Left ventricle myocardium inferior (tissue), 1 donor: ENCODE measurements around the gene RGL4. TPM values are rescaled to one million over a fixed set of nuclear protein-coding genes. Genes with fewer than 3 reads are reported as not detected.

Experiments
- DNase-seq: peaks from one replicate; pipeline ENCODE4 v3.0.0-alpha.2; 2020
- H3K27ac ChIP-seq: fragments of 200-600 bp; replicated peaks from 2 replicates; pipeline ENCODE4 v1.8.0; 2021
- H3K27me3 ChIP-seq: fragments of 200-600 bp; 2 replicates; pipeline ENCODE4 v1.8.0; 2021; ENCODE audit warnings: low read depth
- H3K36me3 ChIP-seq: fragments of 200-600 bp; 2 replicates; pipeline ENCODE4 v1.8.0; 2021
- H3K4me1 ChIP-seq: fragments of 200-600 bp; 2 replicates; pipeline ENCODE4 v1.8.0; 2021
- H3K4me3 ChIP-seq: fragments of 200-600 bp; 2 replicates; pipeline ENCODE4 v1.8.0; 2021; ENCODE audit warnings: mild to moderate bottlenecking, moderate library complexity
- H3K9me3 ChIP-seq: fragments of 200-600 bp; replicated peaks from 2 replicates; pipeline ENCODE4 v1.8.0; 2021
- CTCF ChIP-seq: fragments of 200-600 bp; IDR thresholded peaks from 2 replicates; pipeline ENCODE4 v1.8.0; 2021; ENCODE audit warnings: antibody characterized with exemption, mild to moderate bottlenecking, borderline replicate concordance
- intact Hi-C: fragments of 100-400 bp; cut with micrococcal nuclease; formaldehyde crosslinking; loops from one replicate; pipeline ENCODE4 v1.11.0; 2022
- total RNA-seq: library from RNA; stranded (reverse); fragmentation: NEBNext Ultra II Directional; extraction: Animal tissue kit (Norgen Biotek cat#: 25700); gene quantifications from one replicate; pipeline ENCODE4 v1.2.1, GENCODE V29; 2021
- donor health status: DM: no; HTN: yes; CAD: no; lungs with severe emphysema.

RGL4 gene
- total RNA-seq, 1 donor from 2014 or later: not detected

DNA sequence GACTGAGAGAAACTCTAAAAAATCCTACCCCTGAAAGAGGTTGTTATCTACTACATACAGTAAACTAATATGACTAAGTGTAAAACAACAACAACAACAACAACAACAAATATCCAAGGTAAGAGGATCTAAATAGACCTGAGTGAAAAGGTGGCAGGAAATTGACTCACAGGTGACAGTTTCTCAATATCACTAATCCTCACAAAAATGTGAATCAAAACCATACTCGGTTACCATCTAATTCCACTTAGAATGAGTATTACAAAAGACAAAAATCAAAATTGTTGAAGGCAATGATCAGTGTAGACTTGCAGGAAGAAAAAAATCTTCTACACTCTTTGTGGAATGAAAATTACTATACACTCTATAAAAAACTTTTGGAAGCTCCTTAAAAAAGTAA lies 17.5 kb downstream of the RGL4 start:
- no peaks in the 10 kb centered on the region for H3K4me1 ChIP-seq
- no peak overlapping the region for H3K4me3 ChIP-seq
- H3K36me3 ChIP-seq: peaks cover 99% of the 10 kb centered on the region
- no peaks in the 10 kb centered on the region for H3K9me3 ChIP-seq
- intact Hi-C loops: no loop called here
- no peak for TF ChIP-seq CTCF
- no peaks in the 10 kb centered on the region for H3K27me3 ChIP-seq
- no peak for DNase-seq
- H3K27ac ChIP-seq: no peak overlapping the region

GRCh38 chr22:23709107-23709506 lies 18.3 kb downstream of the RGL4 start:
- no peak for DNase-seq
- no peak for TF ChIP-seq CTCF
- H3K36me3 ChIP-seq: peaks cover 99% of the 10 kb centered on the region

GRCh38 chr22:23712256-23712655 lies 21.4 kb downstream of the RGL4 start:
- Histone ChIP-seq H3K4me1 (peaks cover 19% of the 10 kb centered on the region), H3K27me3 (no peaks in the 10 kb centered on the region), H3K27ac (no peak overlapping the region), H3K36me3 (peaks cover 76% of the 10 kb centered on the region), H3K4me3 (no peak overlapping the region), H3K9me3 (no peaks in the 10 kb centered on the region)
- TF ChIP-seq CTCF: no peak
- no peak for DNase-seq
- intact Hi-C loops: no loop called here

More at GRCh38 chr22:23709107-23709506, 18.3 kb downstream of the RGL4 start:
- Histone ChIP-seq H3K4me1 (no peaks in the 10 kb centered on the region), H3K4me3 (no peak overlapping the region), H3K9me3 (no peaks in the 10 kb centered on the region), H3K27me3 (no peaks in the 10 kb centered on the region), H3K27ac (no peak overlapping the region)
- intact Hi-C loops: no loop called here

GRCh38 chr22:23713696-23714595 lies 23.1 kb downstream of the RGL4 start:
- peaks cover 59% of the 10 kb centered on the region for H3K36me3 ChIP-seq
- no peaks in the 10 kb centered on the region for H3K27me3 ChIP-seq
- no peak for DNase-seq
- intact Hi-C loops: no loop called here
- H3K4me3 ChIP-seq: no peak overlapping the region
- H3K4me1 ChIP-seq: peaks cover 23% of the 10 kb centered on the region
- H3K27ac ChIP-seq: no peak overlapping the region
- H3K9me3 ChIP-seq: no peaks in the 10 kb centered on the region
- TF ChIP-seq CTCF: no peak

DNA sequence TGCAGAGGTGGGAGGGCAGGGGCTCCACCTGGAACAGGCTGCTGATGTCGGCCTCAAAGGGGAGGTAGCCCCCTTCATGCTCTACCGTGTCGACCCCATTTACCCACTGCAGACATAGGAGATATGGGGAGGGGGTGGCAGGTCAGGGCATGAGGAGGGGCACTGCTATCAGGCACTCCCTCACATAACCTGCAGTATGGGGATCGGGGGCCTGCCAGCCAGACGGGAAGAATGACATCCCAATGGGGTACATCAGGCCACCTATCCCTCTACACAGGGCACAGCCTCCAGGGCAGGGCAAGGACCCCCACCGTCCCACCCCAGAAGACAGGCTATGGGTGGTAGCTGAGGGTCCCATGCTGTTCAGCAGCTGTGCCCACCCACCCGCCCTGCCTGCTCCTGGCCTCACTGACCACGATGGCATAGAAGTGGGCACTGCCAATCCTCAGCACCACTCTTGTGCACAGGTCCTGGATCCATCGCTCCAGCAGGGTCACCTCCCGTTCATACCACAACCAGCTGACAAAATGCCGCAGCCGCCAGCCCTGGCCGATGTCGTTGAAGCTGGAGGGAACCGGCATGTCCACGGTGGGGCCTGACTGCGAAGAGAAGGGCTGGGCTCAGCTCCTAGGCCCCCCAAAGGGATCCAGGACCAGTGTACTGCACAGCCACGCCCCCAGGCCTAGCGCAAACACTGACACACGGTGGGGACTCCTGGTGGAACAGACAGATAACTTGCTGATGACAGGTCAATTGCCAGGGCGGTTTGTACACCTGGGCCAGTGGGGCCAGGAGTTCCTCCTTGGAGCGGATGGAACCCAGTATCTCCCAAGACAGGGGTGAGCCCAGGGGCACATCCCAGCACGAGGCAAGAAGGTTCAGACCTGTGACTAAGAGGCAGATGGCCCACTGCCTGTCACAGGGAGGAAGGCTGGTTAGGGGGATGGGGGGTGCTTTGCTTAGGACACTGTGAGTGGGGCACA lies 24.1 kb downstream of the RGL4 start:
- Histone ChIP-seq H3K36me3 (peaks cover 50% of the 10 kb centered on the region), H3K4me1 (peaks cover 23% of the 10 kb centered on the region), H3K27ac (no peak overlapping the region), H3K9me3 (no peaks in the 10 kb centered on the region), H3K4me3 (no peak overlapping the region), H3K27me3 (no peaks in the 10 kb centered on the region)
- TF ChIP-seq CTCF: no peak
- DNase-seq: no peak
- intact Hi-C loops: no loop called here
